Breast epithelium (tissue), 4 donors: ENCODE measurements around the gene EMC6. TPM values are rescaled to one million over a fixed set of nuclear protein-coding genes. Genes with fewer than 3 reads are reported as not detected.
A peak's percentile ranks its signal among the peaks of the same experiment; 100 is the strongest.

Source experiments
- DNase-seq, 2 donors: peaks; one replicate each; pipeline ENCODE4 v3.0.0-alpha.2; 2019; ENCODE audit warnings: low spot score in 2 of 2
- H3K27ac ChIP-seq, 2 donors: fragments of 200-600 bp; sonication (generic) in 1 of 2; one replicate each; pipeline ENCODE4 v1.5.1; 2016 to 2019; ENCODE audit warnings: mild to moderate bottlenecking in 1 of 2
- H3K27me3 ChIP-seq, 2 donors: fragments of 200-600 bp; sonication (generic) in 1 of 2; one replicate each; pipeline versions ENCODE4 v1.5.1 to v1.6.0; 2017 to 2019; ENCODE audit warnings: control low read depth in 1 of 2, mild to moderate bottlenecking in 1 of 2
- H3K36me3 ChIP-seq: fragments of 200-600 bp; one replicate; pipeline ENCODE4 v1.5.1; 2019
- H3K4me1 ChIP-seq, 2 donors: fragments of 200-600 bp; sonication (generic); one replicate each; pipeline ENCODE4 v1.5.1; 2016 to 2019; ENCODE audit warnings: control low read depth in 1 of 2
- H3K4me3 ChIP-seq, 3 donors: fragments of 200-600 bp; sonication (generic); 1 replicate in 2 of 3; 2 replicates in 1 of 3; pipeline ENCODE4 v1.5.1; 2016 to 2019; ENCODE audit warnings: mild to moderate bottlenecking in 3 of 3, moderate library complexity in 2 of 3
- H3K9me3 ChIP-seq, 2 donors: fragments of 200-600 bp; sonication (generic) in 1 of 2; one replicate each; pipeline ENCODE4 v1.5.1; 2016 to 2019; ENCODE audit warnings: control low read depth in 1 of 2
- POLR2A ChIP-seq: fragments of 450-650 bp; IDR thresholded peaks from one replicate; pipeline ENCODE4 v1.6.1; 2016; ENCODE audit warnings: antibody characterized with exemption, mild to moderate bottlenecking, moderate library complexity
- POLR2AphosphoS5 ChIP-seq, 3 donors: sonication (generic); formaldehyde crosslinking; IDR thresholded peaks; one replicate each; pipeline ENCODE4 v1.6.1; 2017; ENCODE audit warnings: antibody characterized with exemption in 3 of 3
- intact Hi-C: fragments of 100-400 bp; cut with DNase I; formaldehyde crosslinking; loops from one replicate; pipeline ENCODE4 v1.15.1; 2023; ENCODE audit warnings: low total_unique reads
- total RNA-seq, 3 donors: library from RNA; depleted of rRNA; stranded (reverse); fragments of >200 nt; gene quantifications; one replicate each; pipeline ENCODE4 v1.1.0, GENCODE V29; 2016
- TF ChIP-seq, protein P1 (sequence below), 3 donors: fragments of 450-650 bp; IDR thresholded peaks; one replicate each; pipeline ENCODE4 v1.5.1; 2016 to 2017; ENCODE audit warnings: antibody characterized with exemption in 3 of 3, mild to moderate bottlenecking in 3 of 3, moderate library complexity in 3 of 3

Gene EMC6
- total RNA-seq, 3 donors from 2014 or later = 12.5 to 19.0 (median 15.1) TPM

DNA sequence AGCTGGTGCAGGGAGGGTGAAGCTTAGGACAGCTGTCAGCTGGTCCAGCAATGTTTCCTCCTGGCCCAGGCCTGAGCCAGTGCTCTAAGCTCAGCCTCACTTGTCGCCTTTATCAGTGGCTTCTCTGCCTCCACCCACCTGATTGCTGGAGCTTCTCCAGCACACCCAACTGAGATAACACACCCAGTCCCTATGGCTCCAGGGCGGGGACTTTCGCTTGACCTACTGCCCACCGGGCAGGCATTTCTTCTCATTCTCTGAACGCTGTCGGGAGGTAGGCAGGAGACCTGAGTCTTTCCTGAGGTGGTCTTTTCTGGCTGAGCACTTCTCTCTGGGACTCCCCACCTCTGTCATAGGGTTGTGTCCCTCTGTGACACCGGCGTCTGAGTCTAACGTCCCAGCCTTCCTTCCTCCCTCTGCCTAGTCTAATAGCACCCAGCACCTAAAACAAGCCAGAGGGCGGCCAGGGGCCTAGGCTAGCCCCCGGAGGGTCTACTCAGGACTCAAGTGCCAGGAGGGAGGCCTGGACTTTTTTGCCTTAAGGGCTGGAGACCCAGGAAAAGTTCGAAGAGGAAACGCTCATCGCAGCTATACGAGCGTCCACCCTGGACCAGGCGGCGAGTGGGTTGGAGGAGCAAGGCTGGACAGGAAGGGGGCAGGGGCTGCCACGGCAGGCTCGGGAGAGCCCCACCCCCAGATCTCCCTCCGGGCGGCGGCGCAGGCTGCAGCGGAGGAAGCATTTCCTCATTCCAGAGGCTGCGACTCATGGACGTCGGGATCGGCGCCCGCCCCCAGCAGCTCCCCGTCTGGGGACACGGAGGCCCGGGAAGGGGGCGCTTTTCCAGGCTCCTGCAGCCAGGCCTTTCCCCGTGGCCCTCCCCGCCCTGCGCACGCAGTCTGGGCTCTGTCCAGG lies 990 bp upstream of the EMC6 start:
- peak; percentile 82 to 88 for DNase-seq
- Histone ChIP-seq H3K4me3 (peak overlapping the region; percentile 88 to 98 (median 90)), H3K9me3 (no peaks in the 10 kb centered on the region), H3K36me3 (no peaks in the 10 kb centered on the region), H3K27me3 (no peaks in the 10 kb centered on the region), H3K4me1 (peaks cover 3 to 18% of the 10 kb centered on the region in 2 donors), H3K27ac (peak overlapping the region; percentile 97 to 99)
- intact Hi-C loops = no loop called here
- peak in 2 of 3 donors; percentile 14 to 52 for TF ChIP-seq POLR2AphosphoS5 (IDR thresholded peaks at IDR 0.05)
- TF ChIP-seq POLR2A = no peak

DNA sequence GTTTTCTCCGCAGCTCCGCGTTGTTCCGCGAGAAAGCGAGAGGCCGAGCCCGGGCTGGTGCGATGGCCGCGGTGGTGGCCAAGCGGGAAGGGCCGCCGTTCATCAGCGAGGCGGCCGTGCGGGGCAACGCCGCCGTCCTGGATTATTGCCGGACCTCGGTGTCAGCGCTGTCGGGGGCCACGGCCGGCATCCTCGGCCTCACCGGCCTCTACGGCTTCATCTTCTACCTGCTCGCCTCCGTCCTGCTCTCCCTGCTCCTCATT lies 404 bp downstream of the EMC6 start:
- no peaks in the 10 kb centered on the region for H3K27me3 ChIP-seq
- intact Hi-C loops = no loop called here
- peak overlapping the region; percentile 97 to 99 for H3K27ac ChIP-seq

DNA sequence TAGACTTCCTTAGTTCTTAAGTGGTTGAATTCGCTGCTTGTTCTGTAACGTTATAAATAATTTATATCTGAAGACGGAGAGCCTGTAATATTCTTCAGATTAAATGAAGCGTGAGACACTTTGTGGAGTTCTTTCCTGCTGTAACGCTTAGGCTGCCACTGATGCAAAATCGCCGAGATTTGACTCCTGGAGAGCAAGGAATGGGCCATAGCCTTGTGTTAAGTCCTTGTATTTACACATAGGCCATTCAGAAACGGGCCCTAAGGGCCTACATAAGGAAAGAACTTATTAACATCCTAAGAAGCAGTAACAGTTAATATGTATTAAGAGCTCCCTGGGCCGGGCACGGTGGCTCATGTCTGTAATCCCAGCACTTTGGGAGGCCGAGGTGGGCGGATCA lies 936 bp downstream of the EMC6 start:
- H3K27ac ChIP-seq = peak overlapping the region in 1 of 2 donors; percentile 97
- H3K4me3 ChIP-seq = peak overlapping the region; percentile 88 to 98 (median 90)
- no peaks in the 10 kb centered on the region for H3K9me3 ChIP-seq
- TF ChIP-seq POLR2AphosphoS5 (IDR thresholded peaks at IDR 0.05) (no peak), POLR2A (no peak)
- TF ChIP-seq, protein P1, sequence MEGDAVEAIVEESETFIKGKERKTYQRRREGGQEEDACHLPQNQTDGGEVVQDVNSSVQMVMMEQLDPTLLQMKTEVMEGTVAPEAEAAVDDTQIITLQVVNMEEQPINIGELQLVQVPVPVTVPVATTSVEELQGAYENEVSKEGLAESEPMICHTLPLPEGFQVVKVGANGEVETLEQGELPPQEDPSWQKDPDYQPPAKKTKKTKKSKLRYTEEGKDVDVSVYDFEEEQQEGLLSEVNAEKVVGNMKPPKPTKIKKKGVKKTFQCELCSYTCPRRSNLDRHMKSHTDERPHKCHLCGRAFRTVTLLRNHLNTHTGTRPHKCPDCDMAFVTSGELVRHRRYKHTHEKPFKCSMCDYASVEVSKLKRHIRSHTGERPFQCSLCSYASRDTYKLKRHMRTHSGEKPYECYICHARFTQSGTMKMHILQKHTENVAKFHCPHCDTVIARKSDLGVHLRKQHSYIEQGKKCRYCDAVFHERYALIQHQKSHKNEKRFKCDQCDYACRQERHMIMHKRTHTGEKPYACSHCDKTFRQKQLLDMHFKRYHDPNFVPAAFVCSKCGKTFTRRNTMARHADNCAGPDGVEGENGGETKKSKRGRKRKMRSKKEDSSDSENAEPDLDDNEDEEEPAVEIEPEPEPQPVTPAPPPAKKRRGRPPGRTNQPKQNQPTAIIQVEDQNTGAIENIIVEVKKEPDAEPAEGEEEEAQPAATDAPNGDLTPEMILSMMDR (IDR thresholded peaks at IDR 0.05) = no peak
- peaks cover 3 to 18% of the 10 kb centered on the region in 2 donors for H3K4me1 ChIP-seq
- intact Hi-C loops = no loop called here
- no peaks in the 10 kb centered on the region for H3K27me3 ChIP-seq
- no peak for DNase-seq
- H3K36me3 ChIP-seq = no peaks in the 10 kb centered on the region

More for the DNA sequence above, 404 bp downstream of the EMC6 start:
- Histone ChIP-seq H3K4me3 (peak overlapping the region; percentile 88 to 98 (median 90)), H3K36me3 (no peaks in the 10 kb centered on the region), H3K9me3 (no peaks in the 10 kb centered on the region), H3K4me1 (peaks cover 3 to 18% of the 10 kb centered on the region in 2 donors)
- no peak for TF ChIP-seq POLR2A
- TF ChIP-seq, protein P1 (IDR thresholded peaks at IDR 0.05) = no peak
- no peak for TF ChIP-seq POLR2AphosphoS5 (IDR thresholded peaks at IDR 0.05)
- DNase-seq = no peak

DNA sequence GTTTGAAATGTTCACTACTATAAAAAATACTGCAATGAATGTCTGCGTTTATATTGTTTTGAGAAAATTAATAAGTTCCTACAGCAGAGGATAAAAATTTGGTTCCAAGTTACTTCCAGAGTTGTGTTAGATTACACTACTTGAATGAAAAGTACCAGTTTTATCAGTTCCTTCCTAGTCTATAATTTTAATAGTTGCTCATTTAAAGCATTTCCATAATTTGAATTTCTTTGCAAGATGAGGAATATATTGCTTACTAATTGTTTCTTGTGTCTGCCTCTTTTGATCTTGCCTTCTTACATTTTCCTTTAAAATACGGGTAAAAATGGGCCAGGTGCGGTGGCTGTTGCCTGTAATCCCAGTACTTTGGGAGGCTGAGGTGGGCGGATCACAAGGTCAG lies 4.0 kb downstream of the EMC6 start:
- peaks cover 0 to 9% of the 10 kb centered on the region in 2 donors for H3K4me1 ChIP-seq
- H3K27ac ChIP-seq = no peak overlapping the region
- intact Hi-C loops = loop anchor here (10.0 kb wide), 1 partner anchor 1742 kb away; the partner anchor contains the start of gene NUP88
- DNase-seq = no peak
- TF ChIP-seq, protein P1 (IDR thresholded peaks at IDR 0.05) = no peak
- no peak for TF ChIP-seq POLR2A
- no peak for TF ChIP-seq POLR2AphosphoS5 (IDR thresholded peaks at IDR 0.05)
- no peak overlapping the region for H3K4me3 ChIP-seq
- H3K36me3 ChIP-seq = no peaks in the 10 kb centered on the region
- no peaks in the 10 kb centered on the region for H3K9me3 ChIP-seq
- no peaks in the 10 kb centered on the region for H3K27me3 ChIP-seq

DNA sequence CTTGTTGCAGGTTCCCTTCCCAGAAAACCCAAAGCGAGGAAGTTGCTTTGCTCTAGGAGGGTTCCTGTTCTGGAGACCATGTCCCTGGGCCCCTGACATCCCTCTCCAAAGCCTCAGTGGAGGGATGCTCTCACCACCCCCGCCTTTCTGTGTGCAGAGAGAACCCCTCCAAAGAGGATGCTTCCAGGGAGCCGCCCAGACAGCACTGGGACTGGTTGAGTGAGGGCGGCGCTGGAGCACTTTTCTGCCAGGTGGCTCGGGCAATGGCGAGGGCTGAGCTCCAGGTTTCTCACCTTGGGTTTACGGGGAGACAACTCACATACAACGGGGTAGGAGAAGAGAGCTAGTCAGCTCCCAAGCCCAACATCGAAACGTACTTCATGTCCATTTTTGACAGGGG lies 7.3 kb downstream of the EMC6 start:
- no peak for DNase-seq
- no peaks in the 10 kb centered on the region for H3K9me3 ChIP-seq
- no peak overlapping the region for H3K27ac ChIP-seq
- no peaks in the 10 kb centered on the region for H3K4me1 ChIP-seq
- TF ChIP-seq POLR2AphosphoS5 (IDR thresholded peaks at IDR 0.05) = no peak
- TF ChIP-seq POLR2A = no peak
- TF ChIP-seq, protein P1 (IDR thresholded peaks at IDR 0.05) = no peak
- intact Hi-C loops = loop anchor here (10.0 kb wide), 1 partner anchor 1739 kb away; the partner anchor contains the start of gene NUP88
- no peaks in the 10 kb centered on the region for H3K36me3 ChIP-seq
- no peaks in the 10 kb centered on the region for H3K27me3 ChIP-seq
- H3K4me3 ChIP-seq = no peak overlapping the region
